GM18951 (cell line): ENCODE measurements around the gene RPGRIP1L.
"Not testable (repeated sequence)": the region's sequence is repeated elsewhere in the genome, so short reads cannot be mapped to it uniquely, and the experiment has no call there.

ENCODE experiments used
- POLR2A ChIP-seq: IDR thresholded peaks from 4 replicates; pipeline ENCODE4 v1.6.1; 2011; ENCODE audit warnings: mild to moderate bottlenecking; ENCODE audit not compliant: insufficient read length, insufficient read depth; ENCODE audit errors: extremely low read depth
- in situ Hi-C: fragments of 300-500 bp; cut with MboI; formaldehyde crosslinking; loops from one replicate; pipeline ENCODE4 v1.12.0; 2022; ENCODE audit warnings: low sequenced_read_pairs, mixed read lengths, inconsistent platforms; ENCODE audit not compliant: unreplicated experiment

Gene RPGRIP1L

DNA sequence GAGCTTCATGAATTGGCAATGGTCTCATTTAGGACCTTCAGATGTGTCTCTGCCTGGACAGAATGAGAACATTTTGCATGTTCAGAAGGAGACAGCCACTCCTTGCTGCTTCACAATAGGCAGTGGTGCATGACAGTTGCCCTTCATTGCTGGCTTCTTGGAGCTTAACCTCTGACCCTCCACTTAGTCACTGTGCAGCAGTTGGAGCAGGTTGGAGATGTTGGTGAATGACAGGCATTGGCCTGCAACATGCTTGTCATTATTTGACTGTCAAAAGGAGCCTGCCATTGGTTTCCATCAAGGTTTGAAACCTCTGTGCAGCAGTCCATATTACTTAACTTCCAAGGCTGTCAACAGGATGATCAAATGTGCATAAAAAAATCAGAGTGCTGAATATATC lies 23.0 kb upstream of the RPGRIP1L start:
- in situ Hi-C loops: no loop called here
- no peak for TF ChIP-seq POLR2A

DNA sequence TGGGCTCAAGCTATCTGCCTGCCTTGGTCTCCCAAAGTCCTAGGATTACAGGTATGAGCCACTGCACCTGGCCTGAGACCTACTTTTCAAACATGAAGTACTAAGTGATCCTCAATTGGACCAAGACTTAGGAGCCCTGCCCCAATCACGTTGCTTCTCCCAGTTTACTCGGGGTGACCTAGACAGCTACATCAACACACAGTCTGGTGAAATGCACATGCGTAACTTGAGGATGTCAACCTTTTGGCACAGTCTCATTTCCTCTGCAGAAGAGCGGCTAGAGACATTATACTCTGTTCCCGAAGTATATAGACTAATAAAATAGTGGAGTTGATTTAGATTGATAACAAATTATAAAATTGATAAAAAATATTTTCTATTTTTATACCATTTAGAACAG lies 17.4 kb upstream of the RPGRIP1L start:
- TF ChIP-seq POLR2A: no peak
- in situ Hi-C loops: no loop called here

DNA sequence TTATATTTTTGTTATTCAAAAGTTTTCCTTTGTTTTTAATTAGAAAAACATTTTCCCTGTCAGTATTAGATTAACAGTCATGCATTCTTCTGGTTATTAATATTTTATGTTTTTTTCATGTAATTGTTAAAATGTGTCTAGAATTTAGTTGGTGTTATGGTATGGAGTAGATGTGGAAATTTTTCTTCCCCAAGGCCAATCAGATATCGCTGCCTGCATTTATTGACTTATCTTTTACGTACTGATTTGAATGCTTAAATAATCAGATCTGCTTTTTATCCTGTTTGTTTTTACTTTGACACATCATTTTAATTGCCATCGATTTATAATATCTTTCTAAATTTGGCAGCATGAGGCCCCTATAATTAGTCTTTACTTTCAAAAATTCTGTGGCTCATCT lies 13.9 kb upstream of the RPGRIP1L start:
- in situ Hi-C loops: no loop called here
- no peak for TF ChIP-seq POLR2A

DNA sequence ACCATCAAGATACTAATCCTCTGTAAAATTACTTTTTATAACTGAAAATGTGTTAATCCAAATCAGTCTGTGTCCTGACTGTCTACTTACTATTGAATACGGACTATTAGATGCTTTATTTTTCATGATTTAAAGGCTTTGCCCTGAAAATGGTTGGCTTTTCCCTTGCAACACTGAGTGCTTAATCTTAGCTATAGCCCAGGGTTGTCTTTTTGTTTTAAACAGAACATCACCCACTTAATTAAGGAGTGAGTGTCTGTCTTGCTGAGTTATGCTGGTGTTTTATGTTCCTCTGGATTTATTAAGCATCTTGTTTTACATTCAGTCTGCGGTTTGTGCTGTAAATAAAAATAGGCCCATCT lies 11.3 kb upstream of the RPGRIP1L start:
- no peak for TF ChIP-seq POLR2A

DNA sequence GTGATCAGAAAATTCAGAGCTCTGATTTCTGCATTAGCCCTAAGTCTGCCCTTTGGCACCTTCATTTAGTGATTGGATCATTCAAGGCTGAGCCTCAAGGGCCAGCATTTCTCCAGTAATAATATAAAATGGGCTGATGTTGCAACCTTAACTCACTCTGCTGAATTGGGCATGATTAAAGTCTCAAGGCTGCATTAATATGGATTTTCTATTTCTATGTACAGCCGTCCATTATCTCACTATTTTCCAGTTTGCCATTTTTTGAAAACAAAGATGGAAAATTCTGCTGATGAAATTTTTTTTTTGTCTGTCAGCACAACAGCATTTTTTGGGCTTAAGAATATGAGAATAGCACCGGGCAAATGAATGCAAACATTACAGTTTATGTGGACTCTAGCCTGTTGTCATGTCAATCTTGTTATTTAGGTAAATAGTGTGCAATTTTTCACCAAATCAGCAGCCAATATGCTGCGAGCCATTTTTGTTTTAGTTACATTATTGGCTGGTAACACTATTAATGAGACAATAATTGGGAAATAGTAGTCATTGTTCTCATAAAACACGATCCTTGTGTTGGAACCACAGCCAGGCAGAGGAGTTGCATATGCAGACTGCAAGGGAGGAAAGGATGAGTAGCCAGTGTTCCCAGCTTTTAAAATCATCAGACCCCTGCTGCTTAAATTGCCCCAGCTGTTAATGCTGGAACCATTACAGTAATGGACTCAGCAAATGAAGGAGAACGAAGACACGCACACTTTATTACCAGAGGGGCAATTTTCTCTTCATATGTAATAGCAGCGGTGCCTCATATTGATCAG lies 10.8 kb upstream of the RPGRIP1L start:
- TF ChIP-seq POLR2A: no peak
- in situ Hi-C loops: no loop called here

More for the DNA sequence above, 11.3 kb upstream of the RPGRIP1L start:
- in situ Hi-C loops: no loop called here

DNA sequence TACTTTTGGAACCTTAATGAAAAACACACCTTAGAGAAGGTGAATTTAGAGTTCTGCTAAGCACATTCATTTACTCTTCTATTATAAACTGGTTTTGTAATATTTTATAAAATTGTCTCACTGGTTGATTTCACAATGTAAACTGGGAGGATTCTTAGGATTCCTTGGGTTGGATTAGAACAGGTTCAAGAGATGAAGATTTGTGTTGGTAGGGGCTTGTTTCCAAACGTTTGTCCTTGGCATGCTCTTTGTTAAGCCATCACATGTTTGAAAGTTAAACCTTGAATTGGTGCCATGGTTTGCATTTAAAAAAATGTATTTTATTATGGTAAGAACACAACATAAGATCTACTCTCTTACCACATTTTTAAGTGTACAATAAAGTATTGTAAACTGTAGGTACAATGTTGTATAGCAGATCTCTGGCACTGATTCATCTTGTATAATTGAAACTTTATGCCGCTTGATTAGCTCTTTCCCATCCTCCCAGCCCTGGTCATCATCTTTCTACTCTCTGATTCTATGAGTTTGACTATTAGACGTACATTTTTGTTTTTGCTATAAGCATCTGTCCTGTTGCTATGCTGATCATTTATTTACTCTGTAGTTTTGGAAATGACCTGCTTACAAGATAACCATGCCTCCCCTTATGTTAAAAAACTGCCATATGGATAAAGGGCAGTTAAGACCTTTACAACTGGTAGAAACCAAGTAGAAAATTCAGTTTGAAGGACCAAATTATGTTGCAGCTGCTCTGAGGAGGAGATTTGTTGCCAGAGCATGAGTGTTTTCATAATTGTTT lies 9.9 kb upstream of the RPGRIP1L start:
- in situ Hi-C loops: no loop called here
- TF ChIP-seq POLR2A: no peak

DNA sequence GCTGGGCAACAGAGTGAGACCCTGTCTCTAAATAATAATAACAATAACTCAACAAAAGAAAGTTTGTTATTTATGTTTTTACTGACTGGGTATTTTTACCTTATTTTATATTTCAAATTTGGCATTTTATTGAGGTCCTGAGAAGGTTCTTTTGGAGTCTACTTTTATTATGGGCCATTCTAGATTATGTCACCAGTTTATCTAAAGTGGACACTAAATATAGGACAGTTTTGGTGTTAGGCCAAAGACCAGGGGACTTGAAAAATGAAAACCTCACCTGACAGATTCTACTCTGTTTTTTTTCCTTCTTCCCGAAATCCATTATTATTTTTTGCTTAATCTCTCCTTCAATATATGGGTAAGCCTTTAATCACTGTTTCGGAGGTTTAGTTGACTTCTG lies 8.4 kb upstream of the RPGRIP1L start:
- no peak for TF ChIP-seq POLR2A
- in situ Hi-C loops: no loop called here

DNA sequence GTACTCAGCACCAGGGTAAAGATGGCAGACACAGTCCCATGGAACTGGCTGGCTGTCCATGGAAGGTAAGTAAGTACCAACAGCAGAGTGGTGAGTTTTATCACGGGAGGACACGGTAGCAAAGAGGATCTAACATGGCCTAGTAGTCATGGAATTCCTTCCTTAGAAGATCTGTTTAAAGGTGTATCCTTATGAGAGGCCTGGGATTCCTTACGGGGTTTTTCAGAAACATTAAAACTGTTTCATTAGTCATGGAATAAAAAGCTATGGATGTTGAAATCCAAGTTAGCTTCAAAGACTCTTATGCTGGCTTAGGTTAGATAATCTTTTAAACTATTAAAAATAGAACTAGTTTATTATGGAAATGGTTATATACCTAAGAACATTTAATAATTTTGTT lies 7.7 kb upstream of the RPGRIP1L start:
- in situ Hi-C loops: no loop called here

DNA sequence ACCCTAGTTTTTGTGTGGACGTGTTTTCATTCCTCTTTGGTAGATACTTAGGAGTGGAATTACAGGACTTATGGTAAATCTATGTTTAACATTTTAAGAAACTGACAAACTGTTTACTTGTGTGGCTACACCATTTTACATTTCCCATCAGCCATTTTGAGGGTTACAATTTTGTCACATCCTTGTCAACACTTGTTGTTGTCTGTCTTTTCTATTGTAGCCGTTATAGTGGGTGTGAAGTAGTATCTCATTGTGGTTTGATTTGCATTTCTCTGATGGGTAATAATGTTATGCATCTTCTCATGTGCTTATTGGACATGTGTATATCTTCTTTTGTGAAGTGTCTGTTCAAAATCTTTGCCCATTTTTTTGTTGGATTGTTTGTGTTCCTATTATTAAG lies 4.8 kb upstream of the RPGRIP1L start:
- TF ChIP-seq POLR2A: no peak
- in situ Hi-C loops: no loop called here

More for the DNA sequence above, 7.7 kb upstream of the RPGRIP1L start:
- TF ChIP-seq POLR2A: no peak

DNA sequence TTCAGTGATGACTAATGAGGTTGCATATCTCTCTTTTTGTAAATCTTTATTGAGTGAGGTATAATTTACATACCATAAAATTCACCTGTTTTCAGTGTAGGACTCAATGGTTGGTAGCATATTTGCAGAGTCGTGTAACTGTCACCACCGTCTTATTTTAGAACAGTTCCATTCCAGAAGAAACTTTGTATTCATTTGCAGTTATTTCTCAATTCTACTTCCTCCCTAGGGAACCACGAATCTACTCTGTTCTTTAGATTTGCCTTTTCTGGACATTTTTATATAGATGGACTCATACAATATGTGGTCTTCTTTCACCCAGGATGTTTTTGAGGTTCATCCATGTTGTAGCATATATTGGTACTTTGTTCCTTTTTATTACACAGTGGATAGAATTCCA lies 4.0 kb upstream of the RPGRIP1L start:
- in situ Hi-C loops: no loop called here
- TF ChIP-seq POLR2A: no peak

DNA sequence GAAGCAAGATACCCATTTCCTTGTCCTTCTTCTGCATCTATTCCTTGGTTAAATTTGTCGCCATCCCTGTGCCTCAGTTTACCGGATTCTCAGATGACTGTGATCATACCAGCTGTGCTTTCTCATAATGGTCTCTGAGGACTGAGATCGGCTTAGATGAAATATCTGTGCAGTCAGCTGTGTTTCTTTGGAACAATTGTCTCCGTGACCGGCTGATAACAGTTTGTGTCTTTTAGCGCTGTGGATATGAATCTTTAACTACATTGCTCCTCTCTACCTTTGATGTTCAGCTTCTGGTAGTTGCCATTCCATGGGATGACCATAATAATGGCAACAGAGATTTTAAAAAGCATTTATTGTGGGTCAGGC lies 770 bp upstream of the RPGRIP1L start:
- in situ Hi-C loops: no loop called here
- TF ChIP-seq POLR2A: no peak

DNA sequence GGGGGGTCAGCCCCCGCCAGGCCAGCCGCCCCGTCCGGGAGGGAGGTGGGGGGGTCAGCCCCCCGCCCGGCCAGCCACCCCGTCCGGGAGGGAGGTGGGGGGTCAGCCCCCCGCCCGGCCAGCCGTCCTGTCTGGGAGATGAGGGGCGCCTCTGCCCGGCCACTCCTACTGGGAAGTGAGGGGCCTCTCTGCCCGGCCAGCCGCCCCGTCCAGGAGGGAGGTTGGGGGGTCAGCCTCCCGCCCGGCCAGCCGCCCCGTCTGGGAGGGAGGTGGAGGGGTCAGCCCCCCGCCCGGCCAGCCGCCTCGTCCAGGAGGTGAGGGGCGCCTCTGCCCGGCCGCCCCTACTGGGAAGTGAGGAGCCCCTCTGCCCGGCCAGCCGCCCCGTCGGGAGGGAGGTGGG lies 5.4 kb downstream of the RPGRIP1L start:
- in situ Hi-C loops: not testable (repeated sequence)

DNA sequence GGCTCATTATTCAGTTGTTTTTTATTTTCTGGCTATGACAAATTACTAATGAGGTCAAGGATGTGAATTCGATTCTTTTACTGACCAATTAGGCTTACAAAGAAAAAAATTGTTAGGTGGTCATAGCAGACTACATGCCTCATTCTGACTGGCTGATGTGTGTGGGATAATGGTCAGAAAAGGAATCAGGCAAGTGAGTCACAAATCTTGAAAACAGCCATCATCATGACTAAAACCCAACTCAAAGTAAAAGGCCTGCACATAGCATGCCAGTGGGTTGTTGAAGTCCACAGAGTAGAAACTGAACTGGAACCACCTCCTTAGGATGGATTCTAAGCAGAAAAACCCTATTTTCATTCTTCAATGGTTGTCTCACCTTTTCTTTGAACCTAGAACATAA lies 8.6 kb downstream of the RPGRIP1L start:
- in situ Hi-C loops: no loop called here
- no peak for TF ChIP-seq POLR2A

DNA sequence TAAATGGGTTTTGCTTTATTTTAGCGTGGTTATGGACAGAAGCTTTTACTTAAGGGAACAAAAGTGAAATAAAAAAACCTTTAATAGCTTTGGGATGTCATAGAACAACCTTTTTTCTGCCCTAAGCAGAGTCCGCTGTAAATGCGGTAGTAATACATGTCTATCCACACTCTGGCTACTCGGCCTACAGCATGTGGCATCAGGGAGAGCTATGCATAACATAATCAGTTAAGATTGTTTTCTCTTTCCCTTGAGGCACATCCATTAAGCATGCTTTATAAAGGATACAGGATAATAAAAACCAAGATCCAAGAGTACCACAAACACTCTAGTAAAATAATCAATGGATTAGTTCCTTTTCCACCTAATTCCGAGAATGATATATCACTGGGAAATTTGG lies 10.3 kb downstream of the RPGRIP1L start:
- no peak for TF ChIP-seq POLR2A
- in situ Hi-C loops: no loop called here

DNA sequence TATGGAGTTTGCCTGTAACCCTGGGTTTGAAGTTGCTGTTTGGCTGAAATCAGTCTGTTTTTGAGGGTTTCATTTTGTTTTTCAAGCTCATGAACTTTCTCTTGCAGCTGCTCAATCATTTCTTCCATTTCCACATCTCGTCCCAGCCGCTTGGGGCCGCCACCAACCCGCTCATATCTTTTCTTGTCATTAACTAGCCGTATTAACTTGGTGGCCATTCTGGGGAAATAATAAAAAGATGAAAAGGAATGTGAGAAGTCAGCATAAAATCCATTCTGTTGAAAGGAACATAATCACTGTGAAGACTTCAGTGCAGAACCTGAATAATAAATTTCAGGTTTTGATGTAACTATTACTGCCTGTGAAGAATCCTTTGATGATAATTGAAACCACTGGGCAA lies 11.5 kb downstream of the RPGRIP1L start:
- no peak for TF ChIP-seq POLR2A
- in situ Hi-C loops: no loop called here

DNA sequence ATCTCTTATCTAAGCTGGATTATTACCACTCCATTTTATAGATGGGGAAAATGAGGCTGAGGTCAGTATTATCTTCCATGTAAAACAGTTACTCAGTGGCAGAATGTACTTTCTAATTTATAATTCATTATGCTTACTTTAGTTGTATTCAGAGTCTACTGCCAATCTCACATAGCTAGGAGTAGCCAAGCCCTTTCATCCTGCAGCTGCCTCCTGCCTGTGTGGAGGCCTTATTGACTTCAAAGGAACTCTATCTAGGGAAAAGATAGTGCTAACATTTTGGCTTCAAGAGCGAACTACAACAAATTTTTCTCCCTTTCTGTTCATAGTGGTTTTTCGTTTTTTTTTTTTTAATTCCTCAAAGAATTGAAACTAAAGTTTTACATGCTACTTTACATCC lies 12.9 kb downstream of the RPGRIP1L start:
- TF ChIP-seq POLR2A: no peak
- in situ Hi-C loops: no loop called here
